Measurements from ENCODE around the gene TM9SF4.
"Not testable (repeated sequence)": the region's sequence is repeated elsewhere in the genome, so short reads cannot be mapped to it uniquely, and the experiment has no call there.

The TM9SF4 gene

GRCh38 chr20:32115211-32115767 lies 5.8 kb downstream of the TM9SF4 start:
- Histone ChIP-seq H3K4me3 (ENCODE audit: low read length in 2 of 2) (no peak overlapping the region), H3K4me1 (ENCODE audit: control insufficient read depth, insufficient read depth, low read length) (peaks cover 21% of the 10 kb centered on the region)

GRCh38 chr20:32116079-32116521 lies 6.6 kb downstream of the TM9SF4 start:
- peaks cover 15% of the 10 kb centered on the region for H3K4me1 ChIP-seq (ENCODE audit: control insufficient read depth, insufficient read depth, low read length)
- H3K27me3 ChIP-seq (ENCODE audit: control insufficient read depth in 1 of 2, insufficient read depth in 2 of 2, low read length in 2 of 2), result no peaks in the 10 kb centered on the region
- H3K9me3 ChIP-seq (ENCODE audit: control insufficient read depth in 2 of 2, low read length in 2 of 2), result no peaks in the 10 kb centered on the region
- no peak overlapping the region for H3K27ac ChIP-seq (ENCODE audit: low read length)
- H3K4me3 ChIP-seq (ENCODE audit: low read length in 2 of 2), result no peak overlapping the region
- peaks cover 2 to 4% of the 10 kb centered on the region in 2 donors for H3K36me3 ChIP-seq (ENCODE audit: control insufficient read depth in 2 of 2, insufficient read depth in 2 of 2, low read length in 2 of 2)
- H3K9ac ChIP-seq (ENCODE audit: low read length in 2 of 2), result no peak overlapping the region

More at GRCh38 chr20:32115211-32115767, 5.8 kb downstream of the TM9SF4 start:
- no peak overlapping the region for H3K27ac ChIP-seq (ENCODE audit: low read length)
- H3K36me3 ChIP-seq (ENCODE audit: control insufficient read depth in 2 of 2, insufficient read depth in 2 of 2, low read length in 2 of 2), result peaks cover 2 to 4% of the 10 kb centered on the region in 2 donors
- H3K27me3 ChIP-seq (ENCODE audit: control insufficient read depth in 1 of 2, insufficient read depth in 2 of 2, low read length in 2 of 2), result no peaks in the 10 kb centered on the region
- H3K9me3 ChIP-seq (ENCODE audit: control insufficient read depth in 2 of 2, low read length in 2 of 2), result no peaks in the 10 kb centered on the region
- H3K9ac ChIP-seq (ENCODE audit: low read length in 2 of 2), result no peak overlapping the region

GRCh38 chr20:32116796-32117195 lies 7.3 kb downstream of the TM9SF4 start:
- peaks cover 10% of the 10 kb centered on the region for H3K4me1 ChIP-seq (ENCODE audit: control insufficient read depth, insufficient read depth, low read length)
- not testable (repeated sequence) for H3K27ac ChIP-seq (ENCODE audit: low read length); H3K27me3 ChIP-seq (ENCODE audit: control insufficient read depth in 1 of 2, insufficient read depth in 2 of 2, low read length in 2 of 2)

GRCh38 chr20:32118427-32118826 lies 8.9 kb downstream of the TM9SF4 start:
- H3K27me3 ChIP-seq (ENCODE audit: control insufficient read depth in 1 of 2, insufficient read depth in 2 of 2, low read length in 2 of 2); H3K9me3 ChIP-seq (ENCODE audit: control insufficient read depth in 2 of 2, low read length in 2 of 2); H3K4me3 ChIP-seq (ENCODE audit: low read length in 2 of 2); H3K27ac ChIP-seq (ENCODE audit: low read length); H3K9ac ChIP-seq (ENCODE audit: low read length in 2 of 2); H3K4me1 ChIP-seq (ENCODE audit: control insufficient read depth, insufficient read depth, low read length); H3K36me3 ChIP-seq (ENCODE audit: control insufficient read depth in 2 of 2, insufficient read depth in 2 of 2, low read length in 2 of 2): not testable (repeated sequence)

More at GRCh38 chr20:32116796-32117195, 7.3 kb downstream of the TM9SF4 start:
- H3K4me3 ChIP-seq (ENCODE audit: low read length in 2 of 2); H3K36me3 ChIP-seq (ENCODE audit: control insufficient read depth in 2 of 2, insufficient read depth in 2 of 2, low read length in 2 of 2); H3K9ac ChIP-seq (ENCODE audit: low read length in 2 of 2); H3K9me3 ChIP-seq (ENCODE audit: control insufficient read depth in 2 of 2, low read length in 2 of 2): not testable (repeated sequence)

- peaks cover 0 to 4% of the 10 kb centered on the region in 2 donors for H3K36me3 ChIP-seq (ENCODE audit: control insufficient read depth in 2 of 2, insufficient read depth in 2 of 2, low read length in 2 of 2)
- H3K27ac ChIP-seq (ENCODE audit: low read length), result no peak overlapping the region
- H3K4me3 ChIP-seq (ENCODE audit: low read length in 2 of 2), result no peak overlapping the region
- no peak overlapping the region for H3K9ac ChIP-seq (ENCODE audit: low read length in 2 of 2)
- no peaks in the 10 kb centered on the region for H3K27me3 ChIP-seq (ENCODE audit: control insufficient read depth in 1 of 2, insufficient read depth in 2 of 2, low read length in 2 of 2)
- peaks cover 3% of the 10 kb centered on the region for H3K4me1 ChIP-seq (ENCODE audit: control insufficient read depth, insufficient read depth, low read length)
- H3K9me3 ChIP-seq (ENCODE audit: control insufficient read depth in 2 of 2, low read length in 2 of 2), result no peaks in the 10 kb centered on the region
These were observed 10.2 kb downstream of the TM9SF4 start for GRCh38 chr20:32119734-32120133.

- H3K4me3 ChIP-seq (ENCODE audit: low read length in 2 of 2); H3K27me3 ChIP-seq (ENCODE audit: control insufficient read depth in 1 of 2, insufficient read depth in 2 of 2, low read length in 2 of 2); H3K27ac ChIP-seq (ENCODE audit: low read length); H3K4me1 ChIP-seq (ENCODE audit: control insufficient read depth, insufficient read depth, low read length); H3K9ac ChIP-seq (ENCODE audit: low read length in 2 of 2); H3K36me3 ChIP-seq (ENCODE audit: control insufficient read depth in 2 of 2, insufficient read depth in 2 of 2, low read length in 2 of 2); H3K9me3 ChIP-seq (ENCODE audit: control insufficient read depth in 2 of 2, low read length in 2 of 2): not testable (repeated sequence)
These were observed 12.4 kb downstream of the TM9SF4 start for GRCh38 chr20:32121908-32122307.

- H3K4me1 ChIP-seq (ENCODE audit: control insufficient read depth, insufficient read depth, low read length), result no peaks in the 10 kb centered on the region
These were observed 13.6 kb downstream of the TM9SF4 start for GRCh38 chr20:32123088-32123487.

GRCh38 chr20:32124916-32125454 lies 15.5 kb downstream of the TM9SF4 start:
- Histone ChIP-seq H3K4me3 (ENCODE audit: low read length in 2 of 2) (no peak overlapping the region), H3K27me3 (ENCODE audit: control insufficient read depth in 1 of 2, insufficient read depth in 2 of 2, low read length in 2 of 2) (no peaks in the 10 kb centered on the region), H3K4me1 (ENCODE audit: control insufficient read depth, insufficient read depth, low read length) (no peaks in the 10 kb centered on the region), H3K36me3 (ENCODE audit: control insufficient read depth in 2 of 2, insufficient read depth in 2 of 2, low read length in 2 of 2) (peaks cover 0 to 3% of the 10 kb centered on the region in 2 donors), H3K9me3 (ENCODE audit: control insufficient read depth in 2 of 2, low read length in 2 of 2) (no peaks in the 10 kb centered on the region), H3K9ac (ENCODE audit: low read length in 2 of 2) (no peak overlapping the region), H3K27ac (ENCODE audit: low read length) (no peak overlapping the region)

More at GRCh38 chr20:32123088-32123487, 13.6 kb downstream of the TM9SF4 start:
- Histone ChIP-seq H3K27me3 (ENCODE audit: control insufficient read depth in 1 of 2, insufficient read depth in 2 of 2, low read length in 2 of 2) (no peaks in the 10 kb centered on the region), H3K27ac (ENCODE audit: low read length) (no peak overlapping the region), H3K4me3 (ENCODE audit: low read length in 2 of 2) (no peak overlapping the region), H3K9me3 (ENCODE audit: control insufficient read depth in 2 of 2, low read length in 2 of 2) (no peaks in the 10 kb centered on the region), H3K36me3 (ENCODE audit: control insufficient read depth in 2 of 2, insufficient read depth in 2 of 2, low read length in 2 of 2) (peaks cover 0 to 3% of the 10 kb centered on the region in 2 donors), H3K9ac (ENCODE audit: low read length in 2 of 2) (no peak overlapping the region)

GRCh38 chr20:32125506-32125905 lies 16.0 kb downstream of the TM9SF4 start:
- Histone ChIP-seq H3K9me3 (ENCODE audit: control insufficient read depth in 2 of 2, low read length in 2 of 2) (no peaks in the 10 kb centered on the region), H3K4me3 (ENCODE audit: low read length in 2 of 2) (no peak overlapping the region), H3K36me3 (ENCODE audit: control insufficient read depth in 2 of 2, insufficient read depth in 2 of 2, low read length in 2 of 2) (peaks cover 0 to 3% of the 10 kb centered on the region in 2 donors), H3K9ac (ENCODE audit: low read length in 2 of 2) (no peak overlapping the region), H3K27ac (ENCODE audit: low read length) (no peak overlapping the region), H3K27me3 (ENCODE audit: control insufficient read depth in 1 of 2, insufficient read depth in 2 of 2, low read length in 2 of 2) (no peaks in the 10 kb centered on the region), H3K4me1 (ENCODE audit: control insufficient read depth, insufficient read depth, low read length) (no peaks in the 10 kb centered on the region)

GRCh38 chr20:32126919-32127318 lies 17.4 kb downstream of the TM9SF4 start:
- peaks cover 0 to 3% of the 10 kb centered on the region in 2 donors for H3K36me3 ChIP-seq (ENCODE audit: control insufficient read depth in 2 of 2, insufficient read depth in 2 of 2, low read length in 2 of 2)
- H3K9ac ChIP-seq (ENCODE audit: low read length in 2 of 2), result no peak overlapping the region
- no peaks in the 10 kb centered on the region for H3K27me3 ChIP-seq (ENCODE audit: control insufficient read depth in 1 of 2, insufficient read depth in 2 of 2, low read length in 2 of 2)
- no peaks in the 10 kb centered on the region for H3K9me3 ChIP-seq (ENCODE audit: control insufficient read depth in 2 of 2, low read length in 2 of 2)
- no peaks in the 10 kb centered on the region for H3K4me1 ChIP-seq (ENCODE audit: control insufficient read depth, insufficient read depth, low read length)
- no peak overlapping the region for H3K27ac ChIP-seq (ENCODE audit: low read length)
- H3K4me3 ChIP-seq (ENCODE audit: low read length in 2 of 2), result no peak overlapping the region

GRCh38 chr20:32127347-32127746 lies 17.8 kb downstream of the TM9SF4 start:
- Histone ChIP-seq H3K4me3 (ENCODE audit: low read length in 2 of 2) (no peak overlapping the region), H3K36me3 (ENCODE audit: control insufficient read depth in 2 of 2, insufficient read depth in 2 of 2, low read length in 2 of 2) (peaks cover 0 to 3% of the 10 kb centered on the region in 2 donors), H3K27ac (ENCODE audit: low read length) (no peak overlapping the region), H3K4me1 (ENCODE audit: control insufficient read depth, insufficient read depth, low read length) (no peaks in the 10 kb centered on the region), H3K9me3 (ENCODE audit: control insufficient read depth in 2 of 2, low read length in 2 of 2) (no peaks in the 10 kb centered on the region), H3K9ac (ENCODE audit: low read length in 2 of 2) (no peak overlapping the region), H3K27me3 (ENCODE audit: control insufficient read depth in 1 of 2, insufficient read depth in 2 of 2, low read length in 2 of 2) (no peaks in the 10 kb centered on the region)

All from stomach smooth muscle (tissue), 2 donors.